Measurements from ENCODE around the gene SV2B. TPM values are rescaled to one million over a fixed set of nuclear protein-coding genes. Genes with fewer than 3 reads are reported as not detected.
A peak's percentile ranks its signal among the peaks of the same experiment; 100 is the strongest.

The SV2B gene
- total RNA-seq, 3 donors from 2014 or later, result 0.44 to 4.9 (median 2.2) TPM

- Histone ChIP-seq H3K4me1 (no peaks in the 10 kb centered on the region), H3K4me3 (no peak overlapping the region), H3K36me3 (no peaks in the 10 kb centered on the region), H3K27ac (no peak overlapping the region), H3K9me3 (no peaks in the 10 kb centered on the region), H3K27me3 (peaks cover 0 to 10% of the 10 kb centered on the region in 2 donors)
- TF ChIP-seq POLR2A (IDR thresholded peaks at IDR 0.05) (no peak), CTCF (IDR thresholded peaks at IDR 0.05) (no peak), POLR2AphosphoS5 (IDR thresholded peaks at IDR 0.05) (no peak)
- intact Hi-C loops (cut with DNase I; ENCODE audit: low total_unique reads), result no loop called here
- no peak for DNase-seq (ENCODE audit: low spot score in 2 of 2)
These were observed 26.0 kb downstream of the SV2B start for GRCh38 chr15:91126080-91126479.

GRCh38 chr15:91127236-91127955 lies 27.3 kb downstream of the SV2B start:
- intact Hi-C loops (cut with DNase I; ENCODE audit: low total_unique reads), result no loop called here
- Histone ChIP-seq H3K27ac (peak overlapping the region in 1 of 2 donors; percentile 7), H3K9me3 (no peaks in the 10 kb centered on the region), H3K36me3 (no peaks in the 10 kb centered on the region), H3K27me3 (peaks cover 0 to 10% of the 10 kb centered on the region in 2 donors), H3K4me1 (no peaks in the 10 kb centered on the region), H3K4me3 (no peak overlapping the region)
- DNase-seq (ENCODE audit: low spot score in 2 of 2), result peak in 1 of 2 donors; percentile 20
- TF ChIP-seq CTCF (IDR thresholded peaks at IDR 0.05) (no peak), POLR2AphosphoS5 (IDR thresholded peaks at IDR 0.05) (no peak), POLR2A (IDR thresholded peaks at IDR 0.05) (no peak)

- Histone ChIP-seq H3K4me1 (no peaks in the 10 kb centered on the region), H3K27me3 (peaks cover 0 to 9% of the 10 kb centered on the region in 2 donors), H3K27ac (peak overlapping the region in 1 of 2 donors; percentile 12), H3K9me3 (no peaks in the 10 kb centered on the region), H3K36me3 (no peaks in the 10 kb centered on the region), H3K4me3 (no peak overlapping the region)
- intact Hi-C loops (cut with DNase I; ENCODE audit: low total_unique reads), result no loop called here
- DNase-seq (ENCODE audit: low spot score in 2 of 2), result no peak
- TF ChIP-seq CTCF (IDR thresholded peaks at IDR 0.05) (no peak), POLR2A (IDR thresholded peaks at IDR 0.05) (no peak), POLR2AphosphoS5 (IDR thresholded peaks at IDR 0.05) (no peak)
These were observed 28.0 kb downstream of the SV2B start for GRCh38 chr15:91128016-91128415.

GRCh38 chr15:91129436-91129835 lies 29.4 kb downstream of the SV2B start:
- TF ChIP-seq POLR2AphosphoS5 (IDR thresholded peaks at IDR 0.05) (no peak), POLR2A (IDR thresholded peaks at IDR 0.05) (no peak), CTCF (IDR thresholded peaks at IDR 0.05) (no peak)
- no peaks in the 10 kb centered on the region for H3K9me3 ChIP-seq
- peaks cover 0 to 4% of the 10 kb centered on the region in 2 donors for H3K27me3 ChIP-seq
- H3K27ac ChIP-seq, result no peak overlapping the region
- H3K36me3 ChIP-seq, result no peaks in the 10 kb centered on the region
- intact Hi-C loops (cut with DNase I; ENCODE audit: low total_unique reads), result no loop called here
- H3K4me1 ChIP-seq, result no peaks in the 10 kb centered on the region
- no peak for DNase-seq (ENCODE audit: low spot score in 2 of 2)
- H3K4me3 ChIP-seq, result no peak overlapping the region

GRCh38 chr15:91132079-91132478 lies 32.0 kb downstream of the SV2B start:
- Histone ChIP-seq H3K4me3 (no peak overlapping the region), H3K36me3 (no peaks in the 10 kb centered on the region), H3K27ac (no peak overlapping the region), H3K9me3 (no peaks in the 10 kb centered on the region), H3K4me1 (no peaks in the 10 kb centered on the region), H3K27me3 (peaks cover 0 to 3% of the 10 kb centered on the region in 2 donors)
- intact Hi-C loops (cut with DNase I; ENCODE audit: low total_unique reads), result no loop called here
- TF ChIP-seq POLR2A (IDR thresholded peaks at IDR 0.05) (no peak), POLR2AphosphoS5 (IDR thresholded peaks at IDR 0.05) (no peak), CTCF (IDR thresholded peaks at IDR 0.05) (no peak)
- no peak for DNase-seq (ENCODE audit: low spot score in 2 of 2)

Measured in breast epithelium (tissue), 4 donors.